ENCODE data around the gene CNTNAP2.

- no peak for TF ChIP-seq CTCF (IDR thresholded peaks at IDR 0.05)
- TF ChIP-seq POLR2A (IDR thresholded peaks at IDR 0.05): no peak
These were observed 973.0 kb downstream of the CNTNAP2 start for GRCh38 chr7:147089608-147090007.
